DMS 273 treated with DMSO at 0.1 percent for 48 hours (cell line): ENCODE measurements around the gene ARG2.

Experiments
- DNase-seq: peaks from one replicate; lab custom pipeline; 2025; lab: John Stamatoyannopoulos, UW

The ARG2 gene

DNA sequence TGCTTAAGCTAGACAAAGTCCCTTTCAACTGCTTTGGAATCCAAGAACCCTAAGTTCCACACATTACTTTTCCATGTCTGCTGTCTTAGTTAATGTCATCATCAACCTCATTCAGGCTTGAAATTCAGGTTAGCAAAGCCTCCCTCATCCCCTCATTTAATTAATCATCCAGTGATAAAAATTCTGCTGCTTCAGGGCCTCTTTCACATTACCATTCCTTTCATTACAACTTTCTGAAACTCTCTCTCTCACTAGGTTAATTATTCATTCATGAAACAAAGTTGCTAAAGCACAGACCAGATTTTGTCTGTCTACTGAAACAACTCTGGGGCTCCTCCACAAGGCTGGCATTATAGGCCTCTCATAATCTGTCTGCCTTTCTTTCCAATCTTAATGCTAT is 64.1 kb downstream of the ARG2 start:
- DNase-seq = no peak

DNA sequence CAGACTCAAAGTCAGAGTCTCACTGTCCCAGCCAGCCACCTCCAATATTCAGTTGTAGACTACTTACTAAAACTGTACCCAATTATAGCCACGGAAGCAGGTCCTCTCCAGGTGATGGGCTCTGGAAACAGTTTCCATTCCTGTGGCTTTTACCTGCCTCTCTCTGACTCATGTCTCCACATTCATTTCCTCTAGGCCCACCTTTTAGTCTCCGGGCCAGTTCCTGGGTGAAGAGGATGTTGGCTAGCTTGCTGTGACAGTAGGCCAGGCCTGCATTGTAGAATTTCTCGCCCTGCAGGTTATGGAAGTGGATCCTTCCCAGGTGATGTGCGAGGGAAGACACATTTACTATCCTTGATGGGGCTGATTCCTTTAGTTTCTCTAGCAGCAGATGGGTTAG is 70.3 kb downstream of the ARG2 start:
- DNase-seq = no peak

GRCh38 chr14:67694791-67695393 is 75.2 kb downstream of the ARG2 start:
- DNase-seq = peak; percentile 70

DNA sequence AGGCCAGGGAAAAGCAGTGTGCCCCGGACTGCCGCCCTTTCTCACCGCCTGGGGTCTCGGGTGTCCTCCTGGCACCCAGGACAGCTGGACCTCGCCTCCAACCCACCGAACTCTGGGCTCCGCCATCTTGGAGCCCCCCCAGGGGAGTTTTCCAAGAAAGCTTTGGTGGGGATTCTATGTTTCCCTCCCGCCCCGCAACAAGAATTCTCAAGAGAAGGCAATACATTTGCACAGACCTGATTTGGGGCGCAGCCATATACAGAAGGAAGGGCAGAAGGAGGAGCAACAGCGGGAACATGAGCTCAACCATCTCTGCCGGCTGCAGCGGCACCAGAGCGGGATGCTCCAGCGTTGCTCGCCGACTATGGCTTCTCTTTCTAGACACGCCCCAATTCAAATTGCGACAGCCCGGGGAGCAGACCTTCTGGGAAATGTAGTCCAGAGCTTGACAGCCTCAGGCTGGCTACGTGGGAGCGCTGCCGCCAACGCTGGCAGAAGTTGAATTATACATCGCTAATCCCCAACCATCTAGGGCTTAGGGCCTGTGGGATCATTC is 75.8 kb downstream of the ARG2 start, which contains the start of gene RDH11:
RDH11 (minus strand) TSS at position 371 of the 556 bp plus-strand sequence; CDS start at position 310, 61 bp downstream.
- DNase-seq = peak; percentile 91

GRCh38 chr14:67697006-67697405 is 77.3 kb downstream of the ARG2 start:
- DNase-seq = no peak

DNA sequence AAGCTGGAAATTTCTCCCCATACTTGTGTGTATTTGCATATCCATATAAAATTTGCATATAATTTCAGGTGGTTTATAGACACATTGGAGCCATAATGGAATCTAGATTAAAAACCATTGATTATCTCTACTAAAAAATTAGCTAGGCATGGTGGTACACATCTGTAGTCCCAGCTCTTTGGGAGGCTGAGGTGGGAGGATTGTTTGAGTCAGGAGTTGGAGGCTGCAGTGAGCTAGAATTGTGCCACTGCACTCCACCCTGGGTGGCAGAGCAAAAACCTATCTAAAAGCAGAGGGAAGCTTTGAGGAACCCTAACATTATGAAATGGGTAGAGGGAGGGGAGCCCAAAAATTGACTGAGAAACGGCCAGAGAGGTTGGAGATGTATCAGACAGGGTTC is 78.5 kb downstream of the ARG2 start:
- DNase-seq = no peak
